ENCODE measurements around the gene SLC38A11. TPM values are rescaled to one million over a fixed set of nuclear protein-coding genes. Genes with fewer than 3 reads are reported as not detected.

The SLC38A11 gene
- total and polyA plus RNA-seq, 2 of the 13 experiments (the other 11 are each of a cell fraction or from before 2014, with no cell fraction given): 14.0 to 14.3 TPM

DNA sequence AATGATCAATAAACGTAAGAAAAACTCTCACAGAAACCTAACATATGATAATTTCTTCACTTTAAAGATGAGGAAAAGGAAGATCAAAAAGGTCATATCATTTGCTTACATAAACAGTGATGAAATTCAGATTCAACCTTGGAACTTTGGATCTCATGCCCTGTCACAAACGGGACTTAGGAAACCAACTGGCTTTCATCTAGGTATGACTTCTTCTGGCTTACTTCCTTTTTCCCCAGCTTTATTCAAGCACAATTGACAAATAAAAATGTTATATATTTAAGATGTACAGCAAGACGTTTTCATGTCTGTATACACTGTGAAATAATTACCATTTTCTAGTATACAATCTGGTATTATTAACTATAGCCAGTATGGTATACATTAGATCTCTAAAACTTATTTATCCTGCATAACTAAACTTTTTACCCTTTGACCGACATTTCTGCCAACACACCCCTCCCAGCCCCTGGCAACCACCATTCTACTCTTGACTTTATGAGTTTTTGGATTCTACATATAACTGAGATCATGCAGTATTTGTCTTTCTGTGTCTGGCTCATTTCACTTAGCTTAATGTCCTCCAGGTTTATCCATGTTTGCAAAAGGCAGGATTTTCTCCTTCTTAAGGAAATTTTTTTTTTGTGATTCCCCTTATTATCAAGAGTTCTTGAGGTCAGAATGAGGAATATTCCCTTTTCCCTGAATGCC lies 67.7 kb downstream of the SLC38A11 start (continued):
- TF ChIP-seq TBL1XR1 (IDR thresholded peaks at IDR 0.05; ENCODE audit: borderline replicate concordance, low read length, partially characterized antibody): no peak
- TF ChIP-seq, protein P1, sequence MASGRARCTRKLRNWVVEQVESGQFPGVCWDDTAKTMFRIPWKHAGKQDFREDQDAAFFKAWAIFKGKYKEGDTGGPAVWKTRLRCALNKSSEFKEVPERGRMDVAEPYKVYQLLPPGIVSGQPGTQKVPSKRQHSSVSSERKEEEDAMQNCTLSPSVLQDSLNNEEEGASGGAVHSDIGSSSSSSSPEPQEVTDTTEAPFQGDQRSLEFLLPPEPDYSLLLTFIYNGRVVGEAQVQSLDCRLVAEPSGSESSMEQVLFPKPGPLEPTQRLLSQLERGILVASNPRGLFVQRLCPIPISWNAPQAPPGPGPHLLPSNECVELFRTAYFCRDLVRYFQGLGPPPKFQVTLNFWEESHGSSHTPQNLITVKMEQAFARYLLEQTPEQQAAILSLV (CRISPR knock-in tag; IDR thresholded peaks at IDR 0.05; ENCODE audit: borderline replicate concordance): no peak
- TF ChIP-seq, protein P2, sequence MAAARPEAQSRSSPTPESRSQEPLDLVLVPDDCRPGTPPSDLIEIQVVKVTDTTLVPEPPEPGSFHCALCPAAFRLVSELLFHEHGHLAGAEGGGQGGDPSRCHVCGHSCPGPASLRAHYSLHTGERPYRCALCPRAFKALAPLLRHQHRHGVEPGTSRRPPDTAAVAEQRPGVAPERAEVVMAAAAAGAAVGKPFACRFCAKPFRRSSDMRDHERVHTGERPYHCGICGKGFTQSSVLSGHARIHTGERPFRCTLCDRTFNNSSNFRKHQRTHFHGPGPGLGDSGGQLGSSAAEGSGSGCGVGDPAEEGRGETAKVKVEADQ (CRISPR knock-in tag; IDR thresholded peaks at IDR 0.05; ENCODE audit: borderline replicate concordance): no peak
- TF ChIP-seq NFRKB (IDR thresholded peaks at IDR 0.05): no peak
- TF ChIP-seq ZNF446 (CRISPR knock-in tag; IDR thresholded peaks at IDR 0.05): no peak
- no peak for TF ChIP-seq HNRNPUL1 (IDR thresholded peaks at IDR 0.05; ENCODE audit: low read depth, low read length)
- no peak for TF ChIP-seq TSC22D2 (CRISPR knock-in tag; IDR thresholded peaks at IDR 0.05; ENCODE audit: borderline replicate concordance)
- TF ChIP-seq ZNF660 (CRISPR knock-in tag; IDR thresholded peaks at IDR 0.05; ENCODE audit: borderline replicate concordance, low read depth): no peak
- TF ChIP-seq ZNF737 (CRISPR knock-in tag; IDR thresholded peaks at IDR 0.05; ENCODE audit: borderline replicate concordance): no peak
- TF ChIP-seq ISX (CRISPR knock-in tag; conservative IDR thresholded peaks at IDR 0.05): no peak
- TF ChIP-seq POGZ (CRISPR knock-in tag; IDR thresholded peaks at IDR 0.05): peak; percentile 98
- TF ChIP-seq ZC3H13 (CRISPR knock-in tag; IDR thresholded peaks at IDR 0.05): no peak
- no peak for TF ChIP-seq ZNF775 (CRISPR knock-in tag; IDR thresholded peaks at IDR 0.05; ENCODE audit: borderline replicate concordance)
- TF ChIP-seq STAT5B (CRISPR knock-in tag; IDR thresholded peaks at IDR 0.05): peak; percentile 74; the same call in 1 of the 2 replicates
- no peak for TF ChIP-seq MAFG (CRISPR knock-in tag; IDR thresholded peaks at IDR 0.05)
- TF ChIP-seq ZNF431 (CRISPR knock-in tag; IDR thresholded peaks at IDR 0.05; ENCODE audit: borderline replicate concordance, low read depth): no peak
- TF ChIP-seq ZNF337 (CRISPR knock-in tag; IDR thresholded peaks at IDR 0.05; ENCODE audit: borderline replicate concordance, low read depth): no peak
- TF ChIP-seq, protein P3, sequence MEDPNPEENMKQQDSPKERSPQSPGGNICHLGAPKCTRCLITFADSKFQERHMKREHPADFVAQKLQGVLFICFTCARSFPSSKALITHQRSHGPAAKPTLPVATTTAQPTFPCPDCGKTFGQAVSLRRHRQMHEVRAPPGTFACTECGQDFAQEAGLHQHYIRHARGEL (CRISPR knock-in tag; IDR thresholded peaks at IDR 0.05): no peak
- no peak for TF ChIP-seq POLR2AphosphoS2 (IDR thresholded peaks at IDR 0.05; ENCODE audit: low read depth, low read length)
- TF ChIP-seq, protein P4, sequence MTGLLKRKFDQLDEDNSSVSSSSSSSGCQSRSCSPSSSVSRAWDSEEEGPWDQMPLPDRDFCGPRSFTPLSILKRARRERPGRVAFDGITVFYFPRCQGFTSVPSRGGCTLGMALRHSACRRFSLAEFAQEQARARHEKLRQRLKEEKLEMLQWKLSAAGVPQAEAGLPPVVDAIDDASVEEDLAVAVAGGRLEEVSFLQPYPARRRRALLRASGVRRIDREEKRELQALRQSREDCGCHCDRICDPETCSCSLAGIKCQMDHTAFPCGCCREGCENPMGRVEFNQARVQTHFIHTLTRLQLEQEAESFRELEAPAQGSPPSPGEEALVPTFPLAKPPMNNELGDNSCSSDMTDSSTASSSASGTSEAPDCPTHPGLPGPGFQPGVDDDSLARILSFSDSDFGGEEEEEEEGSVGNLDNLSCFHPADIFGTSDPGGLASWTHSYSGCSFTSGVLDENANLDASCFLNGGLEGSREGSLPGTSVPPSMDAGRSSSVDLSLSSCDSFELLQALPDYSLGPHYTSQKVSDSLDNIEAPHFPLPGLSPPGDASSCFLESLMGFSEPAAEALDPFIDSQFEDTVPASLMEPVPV (CRISPR knock-in tag; IDR thresholded peaks at IDR 0.05): no peak
- TF ChIP-seq XRCC5 (optimal IDR thresholded peaks at IDR 0.05; ENCODE audit: low read length): no peak
- TF ChIP-seq ZNF510 (CRISPR knock-in tag; IDR thresholded peaks at IDR 0.05; ENCODE audit: low read depth): no peak
- TF ChIP-seq, protein P5, sequence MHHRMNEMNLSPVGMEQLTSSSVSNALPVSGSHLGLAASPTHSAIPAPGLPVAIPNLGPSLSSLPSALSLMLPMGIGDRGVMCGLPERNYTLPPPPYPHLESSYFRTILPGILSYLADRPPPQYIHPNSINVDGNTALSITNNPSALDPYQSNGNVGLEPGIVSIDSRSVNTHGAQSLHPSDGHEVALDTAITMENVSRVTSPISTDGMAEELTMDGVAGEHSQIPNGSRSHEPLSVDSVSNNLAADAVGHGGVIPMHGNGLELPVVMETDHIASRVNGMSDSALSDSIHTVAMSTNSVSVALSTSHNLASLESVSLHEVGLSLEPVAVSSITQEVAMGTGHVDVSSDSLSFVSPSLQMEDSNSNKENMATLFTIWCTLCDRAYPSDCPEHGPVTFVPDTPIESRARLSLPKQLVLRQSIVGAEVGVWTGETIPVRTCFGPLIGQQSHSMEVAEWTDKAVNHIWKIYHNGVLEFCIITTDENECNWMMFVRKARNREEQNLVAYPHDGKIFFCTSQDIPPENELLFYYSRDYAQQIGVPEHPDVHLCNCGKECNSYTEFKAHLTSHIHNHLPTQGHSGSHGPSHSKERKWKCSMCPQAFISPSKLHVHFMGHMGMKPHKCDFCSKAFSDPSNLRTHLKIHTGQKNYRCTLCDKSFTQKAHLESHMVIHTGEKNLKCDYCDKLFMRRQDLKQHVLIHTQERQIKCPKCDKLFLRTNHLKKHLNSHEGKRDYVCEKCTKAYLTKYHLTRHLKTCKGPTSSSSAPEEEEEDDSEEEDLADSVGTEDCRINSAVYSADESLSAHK (CRISPR knock-in tag; IDR thresholded peaks at IDR 0.05; ENCODE audit: borderline replicate concordance): no peak
- no peak for TF ChIP-seq TGIF2 (CRISPR knock-in tag; IDR thresholded peaks at IDR 0.05)

Data from HepG2 (cell line).